Left renal pelvis (tissue), 4 donors: Measurements from ENCODE around the gene ZMIZ2. TPM values are rescaled to one million over a fixed set of nuclear protein-coding genes. Genes with fewer than 3 reads are reported as not detected.
"Not testable (repeated sequence)": the region's sequence is repeated elsewhere in the genome, so short reads cannot be mapped to it uniquely, and the experiment has no call there.

Source experiments
- DNase-seq, 4 donors: peaks; one replicate each; pipeline ENCODE4 v3.0.0-alpha.2; 2013; ENCODE audit warnings: low read depth in 4 of 4, low spot score in 3 of 4
- polyA plus RNA-seq, 4 donors: library from polyadenylated mRNA; unstranded; fragments of 120-200 nt; gene quantifications; one replicate each; pipeline ENCODE4 v1.2.1, GENCODE V29; 2013; ENCODE audit not compliant: insufficient read length in 4 of 4

The ZMIZ2 gene
- polyA plus RNA-seq, 4 donors: 47.2 to 101 (median 58.3) TPM

GRCh38 chr7:44796504-44797328 is 48.1 kb downstream of the ZMIZ2 start, which contains the start of gene PPIA:
Gene PPIA (plus strand): TSS chr7:44796681. CDS start chr7:44796725, 44 bp downstream.
- peak; percentile 93 to 98 (median 96) for DNase-seq

DNA sequence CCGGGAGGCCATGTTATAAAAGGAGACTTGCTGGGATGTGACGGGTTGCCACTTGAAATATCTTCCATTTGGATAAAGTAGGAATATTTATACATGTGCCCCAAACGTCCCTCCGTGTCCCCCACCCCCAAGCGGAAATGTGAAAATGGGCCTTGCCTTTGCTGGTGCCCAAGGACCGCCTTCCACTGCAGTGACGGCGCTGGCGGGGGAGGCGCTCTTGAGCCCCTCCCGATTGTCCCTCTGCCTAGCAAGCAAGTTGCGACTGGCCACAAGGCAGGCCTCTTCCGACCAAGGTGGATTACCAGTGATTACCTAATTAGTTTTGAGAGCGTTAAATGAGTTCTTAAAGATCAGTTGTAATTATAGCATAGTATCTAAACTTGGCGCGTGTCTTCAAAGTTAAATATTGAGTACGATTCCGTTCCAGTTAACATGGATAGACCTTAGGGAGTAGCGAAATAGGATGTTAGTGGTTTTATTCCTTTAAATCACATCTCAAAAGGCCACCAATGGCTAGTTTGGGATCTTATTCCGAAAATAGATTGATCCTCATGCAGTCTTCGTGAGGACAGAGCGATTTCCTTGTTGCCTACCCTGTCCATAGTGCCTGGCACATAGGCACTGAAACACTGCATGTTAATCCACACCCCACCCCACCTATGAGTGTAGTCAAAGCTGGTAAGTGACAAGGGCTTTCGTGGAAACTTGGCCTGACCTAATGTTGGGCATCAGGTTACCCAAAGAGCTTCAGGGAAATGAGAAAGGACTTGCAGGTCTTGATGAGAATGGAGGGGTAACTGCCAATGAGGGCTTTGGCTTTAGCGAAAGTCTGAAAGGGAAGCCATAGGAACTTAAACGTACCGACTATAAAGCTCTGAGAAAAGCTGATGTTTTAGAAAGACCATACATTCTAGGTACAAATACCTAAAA is 48.9 kb downstream of the ZMIZ2 start:
- DNase-seq: peak; percentile 76 to 81 (median 80)

DNA sequence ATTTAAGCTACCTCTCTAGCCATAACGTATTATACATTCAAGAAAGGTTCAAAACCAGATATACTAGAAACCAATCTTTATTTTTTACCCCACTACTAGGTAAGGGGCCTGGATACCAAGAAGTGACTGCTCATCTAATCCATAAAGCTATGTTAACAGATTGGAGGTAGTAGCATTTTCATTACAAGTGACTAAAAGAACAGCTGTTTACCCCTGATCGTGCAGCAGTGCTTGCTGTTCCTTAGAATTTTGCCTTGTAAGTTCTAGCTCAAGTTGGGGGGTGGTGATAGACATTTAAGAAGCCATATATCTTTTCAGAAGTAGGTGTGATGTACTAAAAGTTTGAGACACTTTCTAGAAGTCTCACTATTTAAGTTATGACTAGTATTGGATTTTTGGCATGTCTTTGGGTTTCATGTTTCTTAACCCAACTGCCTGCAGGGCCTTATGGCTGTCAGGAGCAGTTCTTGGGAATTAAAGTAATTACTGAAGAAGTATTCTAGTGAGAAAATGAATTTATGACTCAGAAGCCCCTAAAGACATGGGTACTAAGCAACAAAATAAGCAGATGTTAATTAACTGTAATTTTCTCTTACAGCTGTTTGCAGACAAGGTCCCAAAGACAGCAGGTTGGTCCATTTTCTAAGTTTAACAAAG is 50.1 kb downstream of the ZMIZ2 start:
- no peak for DNase-seq

GRCh38 chr7:44799939-44800338 is 51.3 kb downstream of the ZMIZ2 start:
- DNase-seq: no peak

- DNase-seq: no peak
Measured at GRCh38 chr7:44801890-44802289, 53.2 kb downstream of the ZMIZ2 start.

- no peak for DNase-seq
Measured at GRCh38 chr7:44802418-44803025, 53.9 kb downstream of the ZMIZ2 start.

- DNase-seq: not testable (repeated sequence)
Measured at GRCh38 chr7:44803828-44804519, 55.3 kb downstream of the ZMIZ2 start.

DNA sequence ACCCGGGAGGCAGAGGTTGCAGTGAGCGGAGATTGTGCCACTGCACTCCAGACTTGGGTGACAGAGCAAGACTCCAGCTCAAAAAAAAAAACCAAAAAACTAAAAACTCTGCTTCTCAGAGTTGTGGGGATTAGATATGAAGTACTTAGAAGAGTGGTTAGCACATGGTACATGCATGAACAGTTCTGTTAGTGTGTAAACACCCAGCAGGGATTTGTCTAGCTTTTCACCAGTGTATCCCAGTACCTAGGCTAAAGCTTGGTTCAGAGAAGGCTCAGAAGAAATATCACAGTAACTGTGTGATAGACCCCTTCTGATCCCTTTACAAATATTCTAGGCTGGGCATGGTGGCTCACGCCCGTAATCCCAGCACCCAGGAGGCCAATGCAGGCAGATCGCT is 57.3 kb downstream of the ZMIZ2 start:
- DNase-seq: no peak

- DNase-seq: no peak
Measured at GRCh38 chr7:44808914-44809393, 60.3 kb downstream of the ZMIZ2 start.

- no peak for DNase-seq
Measured at GRCh38 chr7:44811093-44811492, 62.4 kb downstream of the ZMIZ2 start.

DNA sequence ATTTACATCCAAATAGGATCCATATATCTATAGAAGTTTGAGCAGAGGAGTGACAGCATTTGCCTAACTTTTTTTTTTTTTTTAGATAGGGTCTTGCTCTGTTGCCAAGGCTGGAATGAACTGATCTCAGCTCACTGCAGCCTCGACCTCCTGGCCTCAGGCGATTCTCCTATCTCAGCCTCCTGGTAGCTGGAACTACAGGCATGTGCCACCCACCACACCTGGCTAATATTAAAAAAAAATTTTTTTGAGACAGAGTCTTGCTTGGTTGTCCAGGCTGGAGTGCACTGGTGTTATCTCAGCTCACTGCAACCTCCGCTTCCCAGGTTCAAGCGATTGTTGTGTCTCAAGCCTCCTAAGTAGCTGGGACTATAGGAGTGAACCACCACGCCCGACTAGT is 62.9 kb downstream of the ZMIZ2 start:
- DNase-seq: no peak

DNA sequence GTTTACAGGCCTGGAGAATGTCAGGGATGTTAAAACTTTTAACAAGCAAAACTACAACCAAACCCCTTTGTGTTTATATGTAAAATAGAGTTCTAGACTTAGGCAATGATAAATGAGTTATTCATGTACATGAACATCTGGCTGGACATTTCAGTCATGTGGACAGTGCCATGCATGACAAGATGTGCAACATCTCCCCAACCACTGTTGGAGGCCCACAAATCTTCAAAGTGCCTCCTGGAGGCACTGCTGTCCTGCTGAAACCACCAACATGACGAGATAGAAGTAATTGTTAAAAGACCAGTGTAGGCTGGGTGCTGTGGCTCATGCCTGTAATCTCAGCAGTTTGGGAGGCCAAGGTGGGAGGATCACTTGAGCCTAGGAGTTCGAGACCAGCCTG is 66.3 kb downstream of the ZMIZ2 start:
- no peak for DNase-seq

DNA sequence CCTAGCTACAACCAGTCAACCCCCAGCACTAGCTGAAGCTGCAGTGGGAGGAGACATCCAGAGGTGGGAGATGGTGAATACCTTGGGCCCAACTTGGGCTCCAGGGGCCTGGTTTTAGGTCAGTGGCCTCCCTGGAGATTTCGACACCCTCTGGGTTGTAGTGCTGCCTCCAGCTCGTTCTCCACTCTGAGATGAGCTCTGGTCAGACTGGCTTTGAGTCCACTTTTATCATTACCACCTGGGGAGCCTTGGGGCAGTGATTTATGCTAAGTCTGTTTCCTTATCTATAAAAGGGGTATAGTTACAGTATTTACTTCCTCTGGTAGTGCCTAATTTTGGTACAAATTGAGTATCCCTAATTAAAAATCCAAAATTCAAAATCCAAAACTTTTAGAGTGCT is 70.6 kb downstream of the ZMIZ2 start:
- DNase-seq: no peak

Other genes with a start within 250 kb of the ZMIZ2 start
- 1 to 10 TPM in 3 of 4 donors, under 1 TPM in 1; 0.15 to 3.2 (median 2.3) TPM for gene NPC1L1, start 207.5 kb upstream of the ZMIZ2 start, polyA plus RNA-seq
- gene DDX56, start 174.9 kb upstream of the ZMIZ2 start, polyA plus RNA-seq: 100 to 1,000 TPM in 1 of 4 donors, 10 to 100 TPM in 3; 59.3 to 135 (median 79.2) TPM
- gene TMED4, start 166.6 kb upstream of the ZMIZ2 start, polyA plus RNA-seq: 100 to 1,000 TPM; 120 to 164 (median 136) TPM
- 10 to 100 TPM; 51.3 to 91.5 (median 88.8) TPM for gene OGDH, start 142.2 kb upstream of the ZMIZ2 start, polyA plus RNA-seq
- gene PPIA, start 47.8 kb downstream of the ZMIZ2 start, polyA plus RNA-seq: 1,000 to 10,000 TPM in 3 of 4 donors, 100 to 1,000 TPM in 1; 981 to 1,494 (median 1,233) TPM
- gene H2AZ2, start 99.2 kb downstream of the ZMIZ2 start, polyA plus RNA-seq: 100 to 1,000 TPM; 226 to 264 (median 247) TPM
- 10 to 100 TPM; 28.4 to 36.4 (median 33.2) TPM for gene PURB, start 136.7 kb downstream of the ZMIZ2 start, polyA plus RNA-seq
- under 1 TPM; 0.42 to 0.90 (median 0.66) TPM for gene MYO1G, start 230.2 kb downstream of the ZMIZ2 start, polyA plus RNA-seq